ENCODE data around the gene PRELID3B. TPM values are rescaled to one million over a fixed set of nuclear protein-coding genes. Genes with fewer than 3 reads are reported as not detected.

Gene PRELID3B
- total and polyA plus RNA-seq, 7 donors = 23.2 to 61.2 (median 34.7) TPM

GRCh38 chr20:59032023-59032712, 10.4 kb downstream of the PRELID3B start, which contains the start of gene ATP5F1E:
Gene ATP5F1E, minus strand, starts transcription at chr20:59032335. Its CDS starts 84 bp downstream, at chr20:59032251.
- Histone ChIP-seq H3K36me3 (ENCODE audit: insufficient read depth in 1 of 2, low read depth in 1 of 2) (peaks cover 18 to 77% of the 10 kb centered on the region in 2 donors), H3K27ac (peak within 1 kb of the TSS; percentile 92), H3K4me1 (peaks cover 37% of the 10 kb centered on the region), H3K9me3 (no peaks in the 10 kb centered on the region), H3K27me3 (ENCODE audit: insufficient read depth in 3 of 3, low read length in 2 of 3) (no peaks in the 10 kb centered on the region), H3K4me3 (peak within 1 kb of the TSS; percentile 89)
- ATAC-seq (peak; percentile 99 to 100 (median 100)), DNase-seq (peak; percentile 98)
- WGBS, 3 donors = 0 to 1% (median 0%) methylated on average over 67 to 86 of the region's 86 CpGs
- TF ChIP-seq CTCF (IDR thresholded peaks at IDR 0.05) = no peak
- intact Hi-C loops (cut with DNase I) = loop anchor here (5.0 kb wide), 3 partner anchors 50 to 380 kb away; partner anchors contain the start of genes NELFCD (in 1 of the 2) and STX16 (in 1 of the 2)

GRCh38 chr20:59031564-59032022, 11.0 kb downstream of the PRELID3B start:
- H3K27ac ChIP-seq = peak overlapping the region; percentile 92
- intact Hi-C loops (cut with DNase I) = loop anchor here (5.0 kb wide), 3 partner anchors 49 to 379 kb away; partner anchors contain the start of genes NELFCD (in 1 of the 2) and STX16 (in 1 of the 2)
- peaks cover 16 to 77% of the 10 kb centered on the region in 2 donors for H3K36me3 ChIP-seq (ENCODE audit: insufficient read depth in 1 of 2, low read depth in 1 of 2)
- no peak for DNase-seq
- 12 to 16% (median 15%) methylated on average over 13 of the region's 13 CpGs for WGBS, 3 donors
- no peaks in the 10 kb centered on the region for H3K27me3 ChIP-seq (ENCODE audit: insufficient read depth in 3 of 3, low read length in 2 of 3)
- H3K9me3 ChIP-seq = no peaks in the 10 kb centered on the region
- peak overlapping the region; percentile 89 for H3K4me3 ChIP-seq
- ATAC-seq = no peak
- TF ChIP-seq CTCF (IDR thresholded peaks at IDR 0.05) = no peak
- peaks cover 37% of the 10 kb centered on the region for H3K4me1 ChIP-seq

GRCh38 chr20:59030911-59031563, 11.5 kb downstream of the PRELID3B start:
- no peak for TF ChIP-seq CTCF (IDR thresholded peaks at IDR 0.05)
- Histone ChIP-seq H3K4me1 (peaks cover 37% of the 10 kb centered on the region), H3K4me3 (peak overlapping the region; percentile 89), H3K9me3 (no peaks in the 10 kb centered on the region), H3K36me3 (ENCODE audit: insufficient read depth in 1 of 2, low read depth in 1 of 2) (peaks cover 12 to 77% of the 10 kb centered on the region in 2 donors), H3K27ac (peak overlapping the region; percentile 92), H3K27me3 (ENCODE audit: insufficient read depth in 3 of 3, low read length in 2 of 3) (no peaks in the 10 kb centered on the region)
- no peak for DNase-seq
- 63 to 69% (median 65%) methylated on average over 7 of the region's 7 CpGs for WGBS, 3 donors
- intact Hi-C loops (cut with DNase I) = loop anchor here (5.0 kb wide), 3 partner anchors 49 to 379 kb away; partner anchors contain the start of genes NELFCD (in 1 of the 2) and STX16 (in 1 of the 2)
- no peak for ATAC-seq

- ATAC-seq (no peak), DNase-seq (no peak)
- TF ChIP-seq CTCF (IDR thresholded peaks at IDR 0.05) = no peak
- Histone ChIP-seq H3K4me3 (peak overlapping the region; percentile 2), H3K9me3 (no peaks in the 10 kb centered on the region), H3K27ac (no peak overlapping the region), H3K27me3 (ENCODE audit: insufficient read depth in 3 of 3, low read length in 2 of 3) (no peaks in the 10 kb centered on the region), H3K4me1 (peaks cover 37% of the 10 kb centered on the region), H3K36me3 (ENCODE audit: insufficient read depth in 1 of 2, low read depth in 1 of 2) (peaks cover 9 to 77% of the 10 kb centered on the region in 2 donors)
- intact Hi-C loops (cut with DNase I) = no loop called here
- 32 to 40% (median 39%) methylated on average over 2 of the region's 2 CpGs for WGBS, 3 donors
Measured at GRCh38 chr20:59028812-59029211, 13.8 kb downstream of the PRELID3B start.
